Activated naive CD8-positive, alpha-beta T cell treated with anti-CD3 and anti-CD28 coated beads, Interleukin-2, amount 50 U/mL, for 24 hours (primary cell): ENCODE data around the gene AXIN1.

ENCODE experiments used
- ATAC-seq: fragments of 150-1000 bp; cut with Tn5 transposase; one replicate; pipeline ENCODE4 v1.10.0; 2021
- DNase-seq: peaks from one replicate; pipeline ENCODE4 v3.0.0; 2021
- H3K27ac Mint-ChIP-seq: one replicate; pipeline ENCODE4 v1.8.0; 2021; ENCODE audit warnings: mild to moderate bottlenecking, mixed read lengths
- H3K27me3 Mint-ChIP-seq: one replicate; pipeline ENCODE4 v1.8.0; 2021; ENCODE audit warnings: mixed read lengths
- H3K36me3 Mint-ChIP-seq: one replicate; pipeline ENCODE4 v1.8.0; 2021; ENCODE audit warnings: low read depth, mixed read lengths
- H3K4me1 Mint-ChIP-seq: one replicate; pipeline ENCODE4 v1.8.0; 2021; ENCODE audit warnings: mixed read lengths
- H3K4me3 Mint-ChIP-seq: one replicate; pipeline ENCODE4 v1.8.0; 2021; ENCODE audit warnings: mild to moderate bottlenecking, moderate library complexity, mixed read lengths
- H3K9me3 Mint-ChIP-seq: one replicate; pipeline ENCODE4 v1.8.0; 2021; ENCODE audit warnings: mixed read lengths

Gene AXIN1

DNA sequence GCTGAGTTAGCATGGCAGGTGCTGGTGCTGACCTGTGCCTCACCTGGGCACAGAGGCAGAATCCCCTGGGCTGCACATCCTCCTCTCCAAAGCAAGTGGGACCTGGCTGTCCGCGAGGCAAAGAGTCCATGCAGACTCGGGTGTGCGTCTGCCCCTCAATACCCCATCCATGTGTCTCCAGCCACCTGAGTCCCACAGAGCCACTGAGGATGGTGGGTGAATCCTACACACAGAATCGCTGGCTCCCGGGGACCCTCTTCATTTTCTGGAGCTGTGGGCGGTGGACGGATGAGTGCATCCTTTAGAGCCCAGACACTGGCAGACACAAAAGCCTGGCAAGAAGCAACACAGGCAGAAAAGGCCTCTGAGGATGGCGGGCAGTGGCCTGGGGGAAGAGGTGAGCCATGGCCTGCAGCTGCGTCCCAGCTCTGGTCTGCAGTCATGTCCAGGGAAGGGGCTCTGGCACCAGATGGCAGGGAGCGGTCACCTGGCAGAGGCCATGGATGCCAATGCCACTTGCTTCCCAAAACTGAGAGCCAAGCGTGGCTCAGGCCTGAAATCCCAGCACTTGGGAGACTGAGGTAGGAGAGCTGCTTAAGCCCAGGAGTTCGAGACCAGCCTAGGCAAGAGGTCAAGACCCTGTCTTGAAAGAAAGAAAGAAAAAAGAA, 29.9 kb downstream of the AXIN1 start:
- no peaks in the 10 kb centered on the region for H3K27me3 Mint-ChIP-seq
- H3K9me3 Mint-ChIP-seq: no peaks in the 10 kb centered on the region
- no peak overlapping the region for H3K4me3 Mint-ChIP-seq
- DNase-seq (no peak), ATAC-seq (no peak)
- H3K27ac Mint-ChIP-seq: no peak overlapping the region
- H3K4me1 Mint-ChIP-seq: peaks cover 57% of the 10 kb centered on the region
- peaks cover 10% of the 10 kb centered on the region for H3K36me3 Mint-ChIP-seq

DNA sequence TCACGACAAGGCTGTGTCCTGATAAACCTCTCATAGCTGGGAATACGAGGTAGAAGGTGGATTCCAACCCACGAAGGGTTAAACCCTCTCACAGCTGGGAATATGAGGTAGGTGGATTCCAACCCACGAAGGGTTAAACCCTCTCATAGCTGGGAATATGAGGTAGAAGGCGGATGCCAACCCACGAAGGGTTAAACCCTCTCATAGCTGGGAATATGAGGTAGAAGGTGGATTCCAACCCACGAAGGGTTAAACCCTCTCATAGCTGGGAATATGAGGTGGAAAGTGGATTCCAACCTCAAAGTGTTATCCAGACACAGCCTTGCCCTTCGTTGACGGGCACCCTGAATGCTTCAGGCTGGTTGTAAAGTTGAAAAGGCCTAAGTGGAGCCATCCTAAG, 31.0 kb downstream of the AXIN1 start:
- H3K27ac Mint-ChIP-seq: no peak overlapping the region

DNA sequence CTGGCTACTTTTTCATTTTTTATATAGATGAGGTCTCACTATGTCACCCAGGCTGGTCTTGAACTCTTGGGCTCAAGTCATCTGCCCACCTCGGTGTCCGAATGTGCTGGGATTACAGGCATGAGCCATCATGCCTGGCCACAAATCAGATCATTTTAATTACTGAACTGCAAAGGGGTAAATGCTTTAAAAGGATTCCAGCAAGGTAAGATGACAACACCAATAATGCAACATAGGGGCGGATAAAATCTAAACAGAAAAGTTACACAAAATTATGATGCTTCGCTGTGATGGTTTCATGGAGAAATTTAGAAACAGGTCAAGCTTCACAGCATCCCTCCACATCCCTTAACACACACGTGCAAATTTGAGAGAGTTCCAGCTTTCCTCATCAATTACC, 32.3 kb downstream of the AXIN1 start:
- Mint-ChIP-seq H3K27me3 (no peaks in the 10 kb centered on the region), H3K27ac (no peak overlapping the region), H3K36me3 (peaks cover 10% of the 10 kb centered on the region), H3K4me1 (peaks cover 43% of the 10 kb centered on the region), H3K9me3 (no peaks in the 10 kb centered on the region), H3K4me3 (no peak overlapping the region)
- ATAC-seq: no peak
- DNase-seq: no peak

More for the DNA sequence above, 31.0 kb downstream of the AXIN1 start:
- no peak for DNase-seq
- no peaks in the 10 kb centered on the region for H3K27me3 Mint-ChIP-seq
- ATAC-seq: no peak
- H3K9me3 Mint-ChIP-seq: no peaks in the 10 kb centered on the region
- H3K4me1 Mint-ChIP-seq: peaks cover 52% of the 10 kb centered on the region
- H3K36me3 Mint-ChIP-seq: peaks cover 10% of the 10 kb centered on the region
- H3K4me3 Mint-ChIP-seq: no peak overlapping the region

DNA sequence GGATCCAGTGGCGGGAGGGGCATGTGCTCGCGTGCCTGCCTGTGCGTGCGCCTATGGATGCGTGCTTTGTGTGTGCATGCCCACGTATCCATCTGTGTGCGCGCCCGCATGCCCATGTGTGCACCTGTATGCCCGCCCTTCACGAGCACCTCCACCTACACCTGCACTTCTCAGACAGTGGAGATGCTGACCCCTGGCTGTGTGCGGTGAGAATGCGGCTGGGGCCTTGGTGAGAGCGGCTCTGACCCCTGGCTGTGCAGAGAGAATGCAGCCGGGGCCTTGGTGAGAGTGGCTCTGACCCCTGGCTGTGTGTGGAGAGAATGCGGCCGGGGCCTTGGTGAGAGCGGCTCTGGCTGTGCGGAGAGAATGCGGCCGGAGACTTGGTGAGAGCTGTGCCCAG, 33.9 kb downstream of the AXIN1 start:
- Mint-ChIP-seq H3K9me3 (no peaks in the 10 kb centered on the region), H3K36me3 (peaks cover 12% of the 10 kb centered on the region), H3K27me3 (no peaks in the 10 kb centered on the region), H3K4me1 (peaks cover 32% of the 10 kb centered on the region), H3K4me3 (no peak overlapping the region), H3K27ac (no peak overlapping the region)
- DNase-seq (no peak), ATAC-seq (no peak)

DNA sequence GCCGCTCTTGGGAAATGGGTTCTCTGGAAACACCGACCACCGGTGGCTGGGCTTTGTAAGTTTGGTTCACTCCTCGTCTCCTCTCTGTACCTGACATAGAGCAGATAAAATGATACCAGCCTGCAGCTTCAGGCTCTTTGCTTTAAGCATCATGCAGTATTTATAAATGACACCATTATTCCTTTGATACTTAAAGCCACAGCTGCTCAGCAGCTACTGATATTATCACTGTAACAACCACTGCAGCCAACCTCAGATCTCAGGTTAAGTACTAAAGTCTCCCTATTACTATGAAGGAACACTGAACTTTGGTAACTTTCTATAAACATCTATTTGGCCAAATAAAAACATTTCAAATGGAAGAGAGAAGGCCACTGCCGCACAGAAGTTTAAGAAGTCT, 34.9 kb downstream of the AXIN1 start:
- H3K4me3 Mint-ChIP-seq: no peak overlapping the region
- DNase-seq (no peak), ATAC-seq (peak; percentile 16)
- no peak overlapping the region for H3K27ac Mint-ChIP-seq
- no peaks in the 10 kb centered on the region for H3K9me3 Mint-ChIP-seq
- peaks cover 12% of the 10 kb centered on the region for H3K36me3 Mint-ChIP-seq
- H3K27me3 Mint-ChIP-seq: no peaks in the 10 kb centered on the region
- peaks cover 31% of the 10 kb centered on the region for H3K4me1 Mint-ChIP-seq

DNA sequence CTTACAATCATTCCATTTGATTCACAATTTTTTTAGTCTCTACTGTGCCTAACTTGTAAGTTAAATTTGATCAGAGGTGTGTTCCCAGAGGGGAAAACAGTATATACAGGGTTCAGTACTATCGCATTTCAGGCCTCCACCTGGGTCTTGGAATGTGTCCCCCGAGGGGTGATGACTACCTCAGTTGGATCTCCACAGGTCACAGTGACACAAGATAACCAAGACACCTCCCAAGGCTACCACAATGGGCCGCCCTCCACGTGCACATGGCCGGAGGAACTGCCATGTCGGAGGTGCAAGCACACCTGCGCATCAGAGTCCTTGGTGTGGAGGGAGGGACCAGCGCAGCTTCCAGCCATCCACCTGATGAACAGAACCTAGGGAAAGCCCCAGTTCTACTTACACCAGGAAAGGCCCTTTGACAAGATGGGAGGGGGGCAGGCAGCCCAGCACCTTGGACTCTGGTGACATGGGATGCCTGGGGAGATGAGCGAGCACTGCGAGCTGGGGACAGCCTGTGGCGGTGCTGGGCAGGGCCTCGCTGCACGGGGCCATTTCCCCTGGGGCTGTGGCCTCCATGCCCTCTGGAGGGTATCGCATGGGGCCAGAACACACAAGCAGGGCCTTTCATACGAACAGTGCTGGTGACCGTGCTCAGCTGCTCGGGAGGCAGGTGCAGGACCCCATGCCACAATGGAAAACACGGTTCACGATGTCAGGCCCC, 35.6 kb downstream of the AXIN1 start:
- Mint-ChIP-seq H3K4me3 (no peak overlapping the region), H3K27ac (no peak overlapping the region), H3K27me3 (no peaks in the 10 kb centered on the region), H3K36me3 (peaks cover 16% of the 10 kb centered on the region), H3K9me3 (no peaks in the 10 kb centered on the region), H3K4me1 (peaks cover 31% of the 10 kb centered on the region)
- no peak for DNase-seq
- ATAC-seq: no peak

DNA sequence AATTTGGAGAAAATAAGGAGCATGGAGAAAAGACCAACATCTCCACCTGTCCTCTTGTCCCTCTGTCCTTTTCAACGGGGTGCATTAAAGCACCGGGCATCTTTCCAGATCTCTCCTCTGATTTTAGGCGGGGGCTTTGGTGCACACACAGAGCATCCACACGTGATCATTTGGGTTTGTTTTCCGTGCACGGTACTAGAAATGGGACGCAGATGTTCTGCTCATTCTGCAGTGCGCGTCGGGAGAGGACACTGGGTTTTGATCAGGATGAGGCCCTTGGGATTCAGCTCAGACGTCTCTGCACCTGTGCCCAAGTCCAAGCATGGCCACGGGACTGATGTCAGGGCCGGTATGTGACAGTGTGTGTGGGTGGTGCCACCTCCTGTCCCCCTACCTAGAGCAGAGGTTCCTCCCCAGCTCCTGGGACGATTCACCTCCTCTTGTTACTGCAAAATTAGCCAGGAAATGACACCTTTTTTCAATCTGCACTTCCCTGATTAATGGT, 37.7 kb downstream of the AXIN1 start:
- H3K27me3 Mint-ChIP-seq: no peaks in the 10 kb centered on the region
- peaks cover 24% of the 10 kb centered on the region for H3K4me1 Mint-ChIP-seq
- H3K4me3 Mint-ChIP-seq: no peak overlapping the region
- no peak overlapping the region for H3K27ac Mint-ChIP-seq
- DNase-seq: no peak
- ATAC-seq: no peak
- no peaks in the 10 kb centered on the region for H3K9me3 Mint-ChIP-seq
- H3K36me3 Mint-ChIP-seq: peaks cover 13% of the 10 kb centered on the region

DNA sequence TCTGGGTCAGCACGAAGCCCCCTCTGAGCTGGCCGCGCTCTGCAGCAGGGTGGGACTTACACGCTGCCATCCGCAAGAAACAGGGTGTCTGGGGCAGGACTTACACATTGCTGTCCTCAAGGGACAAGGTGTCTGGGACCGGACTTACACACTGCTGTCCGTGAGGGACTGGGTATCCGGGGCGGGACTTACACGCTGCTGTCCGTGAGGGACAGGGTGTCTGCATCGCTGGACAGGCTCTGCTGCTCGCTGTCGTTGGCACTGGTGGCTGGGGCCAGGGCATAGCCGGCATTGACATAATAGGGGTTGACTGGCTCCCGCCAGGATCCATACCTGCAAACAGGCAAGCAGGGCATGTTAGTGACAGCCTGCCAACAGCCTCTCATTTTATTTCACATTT, 38.2 kb downstream of the AXIN1 start:
- ATAC-seq (no peak), DNase-seq (no peak)
- Mint-ChIP-seq H3K27me3 (no peaks in the 10 kb centered on the region), H3K4me3 (no peak overlapping the region), H3K4me1 (peaks cover 23% of the 10 kb centered on the region), H3K9me3 (no peaks in the 10 kb centered on the region), H3K27ac (no peak overlapping the region), H3K36me3 (peaks cover 10% of the 10 kb centered on the region)

DNA sequence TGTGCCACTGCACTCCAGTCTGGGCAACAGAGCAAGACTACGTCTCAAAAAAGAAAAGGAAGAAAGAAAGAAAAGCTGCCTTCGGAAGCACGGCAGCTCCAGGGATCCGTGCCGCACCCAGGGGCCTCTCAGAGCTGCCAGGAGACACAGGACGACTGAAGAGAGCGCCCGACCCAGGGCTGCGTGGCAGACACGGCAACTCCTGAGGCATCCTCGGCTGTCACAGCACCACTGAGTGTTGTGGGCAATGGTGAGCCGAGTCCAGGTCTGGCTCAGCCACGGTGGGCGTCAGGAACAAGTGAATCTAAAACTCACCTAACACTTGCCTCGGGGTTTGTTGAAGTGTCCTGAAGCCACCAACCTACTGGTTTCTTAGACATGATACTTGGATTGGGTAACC, 40.8 kb downstream of the AXIN1 start:
- no peak for DNase-seq
- Mint-ChIP-seq H3K36me3 (peaks cover 12% of the 10 kb centered on the region), H3K27ac (no peak overlapping the region), H3K27me3 (no peaks in the 10 kb centered on the region), H3K9me3 (no peaks in the 10 kb centered on the region), H3K4me3 (no peak overlapping the region), H3K4me1 (peaks cover 11% of the 10 kb centered on the region)
- no peak for ATAC-seq

DNA sequence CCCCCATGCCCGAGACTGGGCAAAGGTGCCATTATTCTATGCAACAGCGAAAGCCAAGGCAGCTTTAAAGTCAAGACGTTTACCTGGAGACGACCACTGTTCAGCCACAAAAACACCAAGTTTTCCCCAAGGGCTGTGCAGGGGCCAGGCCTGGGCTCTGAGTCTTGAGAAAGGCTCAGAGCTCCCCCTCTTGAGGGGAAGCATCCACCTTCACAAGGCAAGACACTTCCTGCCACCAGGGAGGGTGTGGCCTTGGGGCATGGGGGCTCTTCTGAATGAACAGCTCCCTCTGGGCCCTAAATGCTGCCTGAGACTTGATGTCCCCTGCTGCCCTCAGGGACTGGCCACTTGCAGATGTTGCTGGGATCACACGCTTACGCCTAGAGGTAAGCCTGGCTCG, 43.0 kb downstream of the AXIN1 start:
- H3K27ac Mint-ChIP-seq: no peak overlapping the region
- H3K4me1 Mint-ChIP-seq: peaks cover 10% of the 10 kb centered on the region
- no peaks in the 10 kb centered on the region for H3K27me3 Mint-ChIP-seq
- no peak overlapping the region for H3K4me3 Mint-ChIP-seq
- ATAC-seq: peak; percentile 21
- peaks cover 14% of the 10 kb centered on the region for H3K36me3 Mint-ChIP-seq
- no peaks in the 10 kb centered on the region for H3K9me3 Mint-ChIP-seq
- no peak for DNase-seq

DNA sequence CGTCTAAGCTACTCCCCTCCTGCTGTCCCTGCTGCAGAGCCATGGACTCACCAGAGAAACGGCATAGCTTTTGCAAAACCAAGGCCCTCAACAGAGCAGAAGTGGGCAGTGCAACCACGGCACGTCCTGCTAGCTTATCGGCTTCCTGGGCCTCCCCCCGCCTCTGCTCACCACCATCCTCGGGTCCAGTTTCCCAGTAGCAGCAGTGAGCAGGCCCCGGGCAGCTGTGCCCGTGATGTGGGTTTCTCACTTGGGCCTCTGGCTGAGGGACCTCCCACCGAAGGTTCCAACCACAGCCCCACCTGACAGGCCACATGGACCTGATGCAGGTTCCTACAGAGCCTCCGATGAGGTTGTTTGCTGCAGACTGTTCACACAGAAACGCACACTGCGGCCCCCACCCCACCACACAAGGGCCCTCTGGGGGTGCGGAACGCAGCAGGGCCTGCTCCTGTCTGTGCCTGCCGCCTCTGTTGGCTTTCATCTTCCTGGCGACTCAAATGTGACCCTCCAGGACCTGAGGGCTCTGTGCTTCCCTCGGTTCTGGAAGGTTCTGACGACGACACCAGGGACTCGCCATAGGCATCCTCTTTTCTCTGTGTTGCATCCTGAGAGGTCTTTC, 44.7 kb downstream of the AXIN1 start:
- H3K27ac Mint-ChIP-seq: no peak overlapping the region
- peaks cover 18% of the 10 kb centered on the region for H3K36me3 Mint-ChIP-seq
- H3K27me3 Mint-ChIP-seq: no peaks in the 10 kb centered on the region
- H3K9me3 Mint-ChIP-seq: no peaks in the 10 kb centered on the region
- ATAC-seq (peak; percentile 22), DNase-seq (no peak)
- no peak overlapping the region for H3K4me3 Mint-ChIP-seq
- H3K4me1 Mint-ChIP-seq: peaks cover 10% of the 10 kb centered on the region

DNA sequence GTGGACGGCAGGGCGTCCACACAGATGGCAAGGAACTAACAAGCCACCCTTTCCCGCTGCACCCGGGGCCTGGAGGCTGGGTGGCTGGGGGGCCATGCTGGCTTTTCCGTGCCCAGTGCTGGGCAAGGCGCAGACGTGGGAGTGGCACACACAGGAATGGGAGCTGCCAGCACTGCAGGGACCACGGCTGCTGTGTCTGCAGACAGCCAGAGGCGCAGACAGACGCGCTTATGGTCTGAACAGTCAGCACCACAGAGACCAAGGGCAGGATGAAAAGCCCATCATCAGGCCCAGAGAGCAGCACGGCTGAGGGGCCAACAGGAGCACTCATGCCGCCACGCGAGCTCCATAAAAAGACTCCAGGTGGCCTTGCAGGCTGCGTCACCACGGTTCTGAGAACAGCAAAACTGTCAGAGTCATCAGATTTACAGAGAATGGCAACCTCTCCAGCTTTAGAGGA, 45.6 kb downstream of the AXIN1 start:
- ATAC-seq: no peak
- H3K27ac Mint-ChIP-seq: no peak overlapping the region
- H3K4me3 Mint-ChIP-seq: no peak overlapping the region

DNA sequence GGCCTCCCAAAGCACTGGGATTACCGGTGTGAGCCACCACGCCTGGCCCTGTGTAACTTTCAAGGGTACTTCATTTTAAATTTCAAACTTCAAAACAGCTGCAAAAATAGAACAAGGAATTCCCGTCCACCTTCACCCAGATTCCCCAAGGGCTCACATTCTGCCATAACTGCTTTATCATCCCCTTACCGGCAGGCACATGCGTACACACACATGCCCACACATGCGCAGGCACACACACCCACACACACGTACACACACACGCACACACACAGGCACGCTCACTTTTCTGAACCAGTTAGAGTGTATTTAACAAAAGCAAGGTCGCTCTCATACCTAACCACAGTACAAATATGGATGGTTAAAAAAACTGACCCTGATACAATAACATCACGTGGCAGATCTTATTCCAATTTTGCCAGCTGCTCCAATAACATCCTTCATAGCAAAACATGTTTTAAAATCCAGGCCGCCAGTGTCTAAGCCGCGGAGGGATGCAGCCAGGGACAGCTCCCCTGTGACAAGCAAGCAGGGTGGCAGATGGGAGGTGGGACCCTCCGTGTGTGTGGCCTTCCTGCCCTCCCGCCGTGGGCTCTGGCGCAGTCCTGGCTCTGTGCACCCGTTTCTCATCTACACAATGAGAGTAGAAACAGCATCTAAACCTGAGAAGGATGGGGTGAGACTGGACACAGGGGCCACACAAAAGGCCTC, 46.5 kb downstream of the AXIN1 start:
- no peak for DNase-seq
- H3K27me3 Mint-ChIP-seq: no peaks in the 10 kb centered on the region
- no peak for ATAC-seq
- H3K4me1 Mint-ChIP-seq: peaks cover 10% of the 10 kb centered on the region
- H3K36me3 Mint-ChIP-seq: peaks cover 13% of the 10 kb centered on the region
- no peak overlapping the region for H3K27ac Mint-ChIP-seq
- no peak overlapping the region for H3K4me3 Mint-ChIP-seq
- no peaks in the 10 kb centered on the region for H3K9me3 Mint-ChIP-seq

More for the DNA sequence above, 45.6 kb downstream of the AXIN1 start:
- Mint-ChIP-seq H3K9me3 (no peaks in the 10 kb centered on the region), H3K4me1 (peaks cover 10% of the 10 kb centered on the region), H3K36me3 (peaks cover 13% of the 10 kb centered on the region), H3K27me3 (no peaks in the 10 kb centered on the region)
- no peak for DNase-seq

DNA sequence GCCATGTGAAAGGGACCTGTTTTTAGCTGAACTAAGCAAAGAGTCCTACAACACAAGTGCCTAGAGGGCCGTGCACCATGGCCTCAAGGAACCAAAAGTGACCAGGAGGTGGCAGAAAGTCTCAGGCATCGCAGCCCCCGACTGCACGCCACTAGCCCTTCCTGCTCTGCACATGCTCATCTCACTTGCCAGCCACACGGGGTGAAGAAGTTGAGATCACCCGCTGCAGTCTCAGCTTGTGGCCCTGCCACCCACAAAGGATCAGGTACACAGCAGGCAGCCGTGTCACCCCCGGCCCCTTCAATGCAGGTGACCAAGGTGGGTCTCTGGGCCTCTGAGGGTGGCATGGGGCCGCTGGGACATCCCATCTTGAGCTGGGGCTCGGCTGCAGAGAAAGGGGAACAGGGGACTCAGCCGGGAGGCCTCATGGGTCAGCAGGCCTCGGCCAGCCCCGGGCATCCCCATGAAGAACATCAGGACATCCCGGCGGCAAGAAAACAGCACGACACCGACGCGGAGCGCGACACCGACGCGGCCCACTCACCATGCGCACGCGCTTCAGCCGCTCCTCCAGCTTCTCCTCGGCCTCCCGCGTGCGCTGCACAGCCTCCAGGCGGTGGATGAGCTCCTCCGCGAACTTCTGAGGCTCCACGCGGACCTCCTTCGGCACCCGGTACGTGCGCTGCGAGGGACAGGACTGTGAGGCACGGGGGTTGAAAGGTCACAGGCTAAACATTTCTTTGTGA, 48.6 kb downstream of the AXIN1 start:
- H3K36me3 Mint-ChIP-seq: peaks cover 11% of the 10 kb centered on the region
- ATAC-seq (no peak), DNase-seq (no peak)
- H3K4me1 Mint-ChIP-seq: peaks cover 4% of the 10 kb centered on the region
- H3K27me3 Mint-ChIP-seq: no peaks in the 10 kb centered on the region
- H3K9me3 Mint-ChIP-seq: no peaks in the 10 kb centered on the region
- no peak overlapping the region for H3K27ac Mint-ChIP-seq
- no peak overlapping the region for H3K4me3 Mint-ChIP-seq
